Measurements from ENCODE around the gene LARGE2.

DNA sequence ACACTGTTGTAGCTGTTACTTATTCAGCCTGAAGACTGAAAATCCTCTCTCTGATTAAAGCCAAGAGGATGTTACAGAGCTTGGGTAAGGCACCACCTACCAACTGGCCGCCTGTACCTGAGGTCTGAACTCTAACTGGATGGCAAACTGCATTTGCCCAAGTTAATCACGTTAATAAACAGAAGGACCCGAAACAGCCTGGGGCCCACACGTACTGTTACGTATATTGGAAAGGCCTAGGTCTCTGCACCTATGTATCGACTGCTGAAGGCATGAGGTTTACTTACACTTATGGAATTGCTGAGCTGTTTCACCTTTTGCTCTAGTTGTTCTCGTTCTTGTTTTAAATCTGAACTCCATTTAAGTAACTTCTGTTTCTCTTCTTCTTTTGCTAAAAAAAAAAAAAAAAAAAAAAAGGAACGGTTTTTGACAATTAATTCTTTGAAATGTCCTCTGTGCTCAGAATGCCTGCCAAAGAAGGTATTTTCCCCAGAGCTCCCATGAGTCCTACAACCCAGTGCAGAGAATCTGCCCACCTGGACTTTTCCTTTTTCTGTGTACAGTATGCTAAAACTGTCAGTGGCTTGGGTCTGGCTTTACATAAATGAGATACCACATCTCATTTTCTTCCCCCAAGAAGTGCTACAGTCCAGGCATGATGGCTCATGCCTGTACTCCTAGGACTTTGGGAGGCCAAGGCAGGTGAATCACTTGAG lies 13.1 kb downstream of the LARGE2 start:
- TF ChIP-seq EZH2 (IDR thresholded peaks at IDR 0.05; ENCODE audit: low read length, unreplicated experiment) (no peak), EZH2phosphoT487 (IDR thresholded peaks at IDR 0.05; ENCODE audit: borderline replicate concordance, low read length) (no peak)
- TF ChIP-seq, protein P1, sequence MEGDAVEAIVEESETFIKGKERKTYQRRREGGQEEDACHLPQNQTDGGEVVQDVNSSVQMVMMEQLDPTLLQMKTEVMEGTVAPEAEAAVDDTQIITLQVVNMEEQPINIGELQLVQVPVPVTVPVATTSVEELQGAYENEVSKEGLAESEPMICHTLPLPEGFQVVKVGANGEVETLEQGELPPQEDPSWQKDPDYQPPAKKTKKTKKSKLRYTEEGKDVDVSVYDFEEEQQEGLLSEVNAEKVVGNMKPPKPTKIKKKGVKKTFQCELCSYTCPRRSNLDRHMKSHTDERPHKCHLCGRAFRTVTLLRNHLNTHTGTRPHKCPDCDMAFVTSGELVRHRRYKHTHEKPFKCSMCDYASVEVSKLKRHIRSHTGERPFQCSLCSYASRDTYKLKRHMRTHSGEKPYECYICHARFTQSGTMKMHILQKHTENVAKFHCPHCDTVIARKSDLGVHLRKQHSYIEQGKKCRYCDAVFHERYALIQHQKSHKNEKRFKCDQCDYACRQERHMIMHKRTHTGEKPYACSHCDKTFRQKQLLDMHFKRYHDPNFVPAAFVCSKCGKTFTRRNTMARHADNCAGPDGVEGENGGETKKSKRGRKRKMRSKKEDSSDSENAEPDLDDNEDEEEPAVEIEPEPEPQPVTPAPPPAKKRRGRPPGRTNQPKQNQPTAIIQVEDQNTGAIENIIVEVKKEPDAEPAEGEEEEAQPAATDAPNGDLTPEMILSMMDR (conservative IDR thresholded peaks at IDR 0.05; ENCODE audit: low read depth, low read length): no peak
